Gastrocnemius medialis (tissue), 4 donors: ENCODE data around the gene SLC1A2.

Experiments
- CTCF ChIP-seq, 5 experiments: fragments of 450-650 bp in 3 of 5; fragments of 200-600 bp in 2 of 5; sonication (generic) in 2 of 5; IDR thresholded peaks in 4 of 5; conservative IDR thresholded peaks in 1 of 5; 1 replicate in 4 of 5; 2 replicates in 1 of 5; pipeline ENCODE4 v1.5.1; 2016 to 2019; ENCODE audit warnings: antibody characterized with exemption in 5 of 5, mild to moderate bottlenecking in 3 of 5, moderate library complexity in 3 of 5
- POLR2A ChIP-seq, 2 donors: fragments of 450-650 bp; IDR thresholded peaks; one replicate each; pipeline ENCODE4 v1.6.1; 2017; ENCODE audit warnings: antibody characterized with exemption in 2 of 2, mild to moderate bottlenecking in 2 of 2, moderate library complexity in 2 of 2

GRCh38 chr11:35293035-35293434, 126.3 kb downstream of the SLC1A2 start:
- TF ChIP-seq POLR2A (IDR thresholded peaks at IDR 0.05) (no peak), CTCF (IDR thresholded peaks at IDR 0.05 in 4 of 5, conservative IDR thresholded peaks at IDR 0.05 in 1 of 5) (no peak)
